GM19452 (cell line): ENCODE data around the gene ATXN7L1.

Source experiments
- ATAC-seq: cut with Tn5 transposase; IDR thresholded peaks from one replicate; pipeline ENCODE4 v1.9.1; 2021; ENCODE audit not compliant: unreplicated experiment

ATXN7L1 gene

DNA sequence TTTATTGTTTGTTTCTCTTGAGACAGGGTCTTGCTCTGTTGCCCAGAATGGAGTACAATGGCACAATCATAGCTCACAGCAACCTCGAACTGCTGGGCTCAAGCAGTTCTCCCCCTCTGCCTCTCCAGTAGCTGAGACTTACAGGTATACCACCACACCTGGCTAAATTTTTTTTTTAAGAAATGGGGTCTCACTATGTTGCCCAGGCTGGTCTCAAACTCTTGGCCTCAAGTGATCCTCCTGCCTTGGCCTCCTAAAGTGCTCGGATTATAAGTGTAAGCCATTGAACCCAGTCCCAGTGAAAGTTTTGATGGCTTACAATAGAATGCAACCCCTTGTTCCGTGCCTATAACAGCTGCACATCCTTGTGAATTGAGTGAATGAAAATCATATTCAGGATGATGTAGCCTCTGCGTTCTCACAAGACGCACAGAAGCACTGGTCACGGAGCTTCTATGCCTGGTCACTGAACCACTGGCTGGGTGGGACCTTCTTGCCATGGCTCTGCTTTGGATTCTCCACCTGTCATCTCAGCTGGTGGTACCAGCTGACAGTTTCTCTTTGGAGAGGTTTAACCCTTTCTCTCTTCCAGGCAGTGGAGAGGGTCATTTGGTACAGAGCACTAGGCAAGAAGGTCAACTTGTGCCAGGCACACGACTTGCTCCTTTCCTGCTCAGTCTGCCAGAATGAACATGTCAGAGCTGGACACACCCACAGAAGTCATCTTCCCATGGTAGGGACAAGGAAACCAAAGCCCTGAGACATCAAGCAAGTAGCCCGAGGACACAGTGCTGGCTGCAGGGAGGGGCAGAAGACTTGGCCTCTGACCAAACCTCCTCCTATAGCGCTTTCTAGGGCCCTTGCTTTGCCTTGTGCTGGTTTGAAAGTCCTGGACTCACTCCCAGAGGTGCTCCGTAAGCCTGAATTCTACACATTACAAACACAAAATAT, 89.6 kb downstream of the ATXN7L1 start:
- ATAC-seq: no peak

DNA sequence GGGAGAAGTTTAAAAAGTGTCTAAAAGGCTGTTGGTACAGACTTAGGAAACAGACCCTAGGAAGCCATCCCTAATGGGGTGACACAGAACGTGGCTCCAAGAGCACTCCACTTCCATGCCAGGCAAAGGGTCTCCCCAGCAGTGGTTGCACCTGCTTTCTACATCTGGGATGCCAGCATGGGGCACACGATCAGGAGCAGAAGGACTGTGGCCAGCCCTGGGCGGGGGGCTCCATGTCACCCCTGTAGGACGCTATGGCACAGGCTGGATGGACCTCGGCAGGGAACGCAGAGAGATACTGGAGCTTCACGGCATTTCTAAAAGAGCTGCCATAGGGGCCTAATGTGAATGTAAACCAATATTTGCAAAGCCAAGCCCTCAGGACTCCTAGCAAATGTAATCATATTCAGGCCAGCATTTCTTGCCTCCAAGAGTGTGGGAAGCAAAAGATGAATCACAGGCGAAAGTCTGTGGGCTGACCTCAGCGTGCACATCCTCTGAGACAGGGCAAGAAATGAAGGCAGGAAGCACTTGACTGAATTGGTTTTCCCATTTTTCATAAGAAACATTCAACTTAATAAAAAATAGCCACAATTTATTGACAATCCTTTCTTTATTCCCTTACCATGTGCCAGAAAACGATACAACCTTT, 93.9 kb downstream of the ATXN7L1 start:
- ATAC-seq: no peak

DNA sequence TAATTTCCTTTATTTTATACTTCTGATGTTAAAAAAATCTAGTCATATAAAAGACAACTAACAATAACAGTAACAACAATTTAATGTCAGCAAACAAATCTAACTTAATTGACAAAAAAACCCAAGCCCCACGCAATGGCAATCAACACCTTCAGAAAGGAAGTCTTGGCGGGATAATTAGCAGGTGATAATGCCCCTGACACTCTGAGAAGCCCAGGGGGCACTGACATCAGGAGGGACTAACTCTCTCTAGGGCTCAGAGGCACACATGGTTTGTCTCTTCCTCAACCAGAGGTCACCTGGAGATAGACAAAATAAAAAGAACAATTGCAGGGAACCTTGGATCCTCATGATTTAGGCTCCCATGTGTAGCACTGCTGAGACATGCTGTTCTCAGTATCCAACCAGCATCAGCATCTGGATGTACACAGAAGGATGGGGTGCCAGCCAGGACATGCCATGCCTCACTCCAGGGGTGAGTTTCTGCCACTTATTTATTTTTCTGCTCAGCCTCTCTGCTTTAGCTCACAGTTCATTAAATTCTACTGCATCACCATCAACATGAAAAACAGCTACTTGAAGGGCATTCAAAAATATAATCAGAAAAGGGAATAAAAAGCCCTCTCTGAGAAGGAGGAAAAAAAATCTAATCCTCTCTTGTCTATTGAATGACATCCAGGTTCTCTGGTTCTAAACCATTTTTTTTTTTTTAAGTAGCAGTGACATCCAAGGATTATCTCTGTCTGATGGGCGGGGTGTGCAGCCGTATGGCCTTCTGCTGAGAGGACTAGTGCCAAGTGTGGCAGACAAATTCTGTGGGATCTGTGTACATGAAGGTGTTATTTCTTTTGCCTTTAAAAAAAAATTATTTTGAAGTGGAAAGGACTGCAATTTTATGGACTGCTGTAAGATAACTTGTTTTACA, 96.3 kb downstream of the ATXN7L1 start:
- ATAC-seq: no peak

DNA sequence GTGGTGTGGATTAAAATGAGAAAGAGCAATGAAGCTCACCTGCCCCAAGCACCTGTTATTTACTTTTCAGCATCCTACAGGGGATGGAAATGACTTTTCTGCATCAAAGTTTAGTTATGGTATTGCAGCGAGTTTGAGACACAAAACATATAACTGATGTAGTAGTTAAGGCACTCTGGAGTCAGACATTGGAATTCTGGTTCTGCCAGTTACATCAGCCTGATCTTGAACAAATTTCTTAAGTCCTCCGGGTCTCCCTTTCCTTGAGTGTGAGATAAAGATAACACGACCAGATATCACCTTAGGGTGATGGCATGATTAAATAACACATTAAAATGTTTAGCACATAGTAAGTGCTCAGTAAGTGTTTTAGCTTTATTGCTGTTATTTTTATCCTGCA, 97.4 kb downstream of the ATXN7L1 start:
- no peak for ATAC-seq

DNA sequence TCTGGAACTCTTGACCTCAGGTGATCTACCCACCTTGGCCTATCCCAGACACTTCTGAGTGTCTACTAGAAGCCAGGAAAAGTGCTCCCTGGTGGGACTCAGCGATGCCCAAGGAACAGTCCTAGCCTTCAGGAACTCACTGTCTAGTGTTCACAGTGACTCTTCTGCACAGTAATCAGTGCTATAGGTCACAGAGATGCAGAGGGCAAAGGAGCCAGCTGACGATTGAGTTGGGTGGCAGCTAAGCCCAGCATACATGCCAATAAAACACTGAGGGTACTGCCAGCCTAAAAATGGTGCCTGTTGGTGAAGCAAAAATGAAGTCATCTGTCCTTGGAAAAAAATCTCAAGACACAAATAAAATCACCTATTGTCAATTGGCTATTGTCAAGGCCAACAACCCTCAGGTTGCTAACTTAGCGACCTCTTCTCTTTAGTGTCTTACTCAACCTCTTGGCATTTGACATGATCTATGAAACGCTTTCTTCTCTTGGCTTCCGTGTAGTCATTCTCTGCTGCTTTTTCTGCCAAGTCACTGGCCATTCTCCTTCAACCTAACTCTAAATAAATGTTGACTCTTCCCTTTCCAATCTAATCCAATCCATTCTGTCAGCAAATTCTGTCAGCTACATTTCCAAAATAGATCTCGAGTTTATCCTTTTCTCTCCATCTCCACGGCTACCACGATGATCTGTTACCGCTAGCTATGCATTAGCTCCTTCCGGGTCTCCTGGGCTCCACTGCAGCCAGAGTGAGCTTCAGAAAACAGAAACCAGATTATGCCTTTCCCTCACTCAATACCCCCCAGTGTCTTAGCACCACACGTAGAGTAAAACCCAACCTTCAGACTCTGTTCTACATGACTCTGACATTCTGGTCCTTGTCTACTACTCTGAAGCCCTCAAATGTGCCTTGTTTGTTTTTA, 99.2 kb downstream of the ATXN7L1 start:
- ATAC-seq: no peak

DNA sequence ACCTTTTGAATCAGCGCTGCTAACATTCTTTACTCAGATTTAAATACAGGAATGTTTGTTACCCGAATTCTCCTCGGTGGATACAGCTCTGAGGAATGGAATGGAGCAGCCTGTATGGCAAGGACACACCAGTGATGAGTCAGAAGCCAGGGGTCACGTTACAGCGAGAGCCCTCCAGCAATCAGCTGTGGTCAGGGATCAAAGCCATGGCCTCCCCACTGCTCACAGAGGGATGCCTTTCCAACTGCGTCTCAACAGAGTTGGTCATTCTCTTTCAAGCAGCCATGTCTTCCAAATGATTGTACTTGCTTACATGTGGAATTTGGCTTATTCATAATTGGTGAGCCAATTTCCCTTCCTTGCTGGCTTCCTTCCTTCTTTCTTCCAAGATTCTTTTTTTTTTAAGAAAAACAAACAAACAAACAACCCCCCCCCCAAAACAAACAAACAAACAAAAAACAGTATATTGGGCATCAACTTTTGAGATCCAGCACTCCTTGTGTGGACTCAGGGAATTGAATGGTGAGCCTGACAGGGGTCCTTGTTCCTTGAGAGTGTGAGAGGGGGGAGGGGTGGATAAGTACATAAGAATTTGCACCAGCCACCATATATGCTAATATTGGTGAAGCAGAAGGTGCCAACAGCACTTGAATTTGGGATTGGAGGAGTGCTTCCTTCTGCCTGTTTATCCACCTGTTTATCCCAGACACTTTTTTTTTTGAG, 100.2 kb downstream of the ATXN7L1 start:
- no peak for ATAC-seq

GRCh38 chr7:105775580-105775979, 100.8 kb downstream of the ATXN7L1 start:
- ATAC-seq: no peak

- ATAC-seq: no peak
These were observed 103.4 kb downstream of the ATXN7L1 start for GRCh38 chr7:105773030-105773460.

DNA sequence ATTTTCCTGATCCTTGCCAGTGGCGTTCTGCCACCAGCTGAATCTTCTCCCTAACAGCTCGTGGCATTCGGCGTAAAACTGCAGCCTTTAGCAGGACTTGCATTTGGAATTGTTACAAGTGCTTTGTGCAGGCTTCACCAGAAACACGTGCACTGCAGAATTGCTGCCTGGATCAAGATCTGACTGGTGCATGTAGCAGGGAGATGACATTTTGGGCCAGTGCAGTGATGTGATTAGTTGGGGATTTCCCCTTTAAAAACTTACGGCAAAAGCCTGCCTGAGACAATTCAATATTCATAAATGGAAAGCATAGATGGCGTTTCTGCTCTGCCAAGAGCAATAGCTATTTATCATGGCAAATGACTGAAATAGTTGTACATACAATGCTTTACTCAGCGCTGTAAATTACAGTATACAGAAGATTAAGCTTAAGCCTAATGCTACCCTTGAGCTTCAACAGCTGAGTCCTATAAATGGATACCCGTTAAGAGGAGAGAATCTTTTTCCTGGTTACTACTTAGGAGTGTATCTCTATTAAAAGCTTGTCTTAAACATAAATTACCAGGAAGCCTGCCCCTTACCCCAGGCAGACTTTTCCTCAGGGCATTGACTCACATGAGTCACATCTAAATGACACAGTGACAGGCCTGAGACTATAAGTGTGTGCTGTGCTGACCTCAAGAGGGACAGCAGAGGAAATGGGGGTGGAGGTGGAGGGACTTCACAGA, 106.3 kb downstream of the ATXN7L1 start:
- no peak for ATAC-seq

DNA sequence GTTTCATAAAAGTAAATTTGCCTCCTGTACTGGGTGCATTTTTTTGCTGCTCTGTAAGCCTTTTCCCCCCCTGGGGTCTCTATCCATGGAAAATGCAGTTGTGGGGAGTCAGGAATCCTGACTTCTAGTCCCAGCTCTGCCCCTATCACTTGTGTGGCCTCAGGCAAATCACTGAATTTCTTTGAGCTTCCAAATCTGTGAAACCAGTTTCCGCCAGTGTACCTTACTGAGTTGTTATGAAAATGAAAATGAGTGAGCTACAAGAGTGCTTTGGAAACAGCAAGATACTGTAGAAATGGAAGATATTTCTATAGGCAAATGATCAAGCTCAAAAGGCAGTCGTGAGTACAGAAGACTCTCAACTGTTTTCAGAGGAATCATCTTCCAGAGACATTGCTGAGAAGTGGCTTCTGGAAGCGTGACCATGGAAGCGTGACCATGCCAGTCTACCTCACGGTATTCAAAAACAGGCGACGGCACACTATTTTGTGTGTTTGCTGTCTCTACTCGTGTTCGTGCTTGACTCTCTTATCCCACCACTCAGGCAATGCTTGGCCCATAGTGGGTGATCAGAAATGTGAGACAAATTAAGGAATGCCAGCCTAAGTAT, 107.4 kb downstream of the ATXN7L1 start:
- ATAC-seq: no peak

DNA sequence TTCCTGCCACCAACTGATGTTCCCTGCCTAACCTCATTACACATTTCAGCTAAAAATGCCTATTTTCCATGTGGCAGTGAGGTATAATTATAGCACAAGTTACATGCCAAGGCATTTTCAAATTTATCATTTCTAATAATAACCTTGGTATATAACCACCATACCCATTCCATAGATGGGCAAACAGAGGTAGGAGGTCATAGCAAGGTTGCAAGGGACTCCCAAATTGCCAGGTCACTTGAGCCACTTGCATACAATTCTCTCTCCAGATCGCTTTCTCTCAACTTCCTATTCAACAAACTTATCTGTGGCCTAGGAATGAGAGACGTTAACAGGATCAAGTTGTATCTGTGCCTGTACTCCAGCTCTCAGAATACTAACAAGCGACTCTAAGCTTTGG, 108.3 kb downstream of the ATXN7L1 start:
- no peak for ATAC-seq

DNA sequence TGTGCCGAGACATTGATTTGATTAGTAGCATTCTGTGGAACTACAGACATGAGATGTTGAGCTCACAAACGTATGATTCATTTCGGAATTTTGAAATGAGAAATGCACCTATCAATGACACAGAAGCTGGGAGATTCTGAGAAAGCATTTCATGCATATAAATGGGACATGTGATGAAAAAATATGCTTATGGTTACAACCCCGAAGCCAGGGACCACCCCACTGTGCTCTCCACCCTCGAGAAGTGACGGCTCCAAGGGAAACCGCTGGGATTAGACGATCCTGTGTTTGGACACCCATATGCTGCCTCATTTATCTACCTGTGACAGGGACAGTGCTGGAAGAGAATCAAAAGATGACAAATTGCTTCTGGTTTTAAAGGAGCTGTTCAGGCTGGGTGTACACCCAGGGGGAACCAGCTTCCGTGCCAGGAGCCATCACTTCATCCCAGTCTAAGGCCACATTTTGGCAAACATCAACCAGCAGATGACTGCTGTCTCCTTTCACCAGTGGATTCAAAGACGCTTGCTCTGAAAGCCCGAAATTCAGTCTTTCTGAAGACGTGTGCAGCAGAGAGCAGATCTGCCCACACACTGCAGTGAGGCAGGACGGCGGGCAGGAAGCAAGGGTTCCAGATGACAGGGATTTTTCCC, 109.9 kb downstream of the ATXN7L1 start:
- no peak for ATAC-seq

DNA sequence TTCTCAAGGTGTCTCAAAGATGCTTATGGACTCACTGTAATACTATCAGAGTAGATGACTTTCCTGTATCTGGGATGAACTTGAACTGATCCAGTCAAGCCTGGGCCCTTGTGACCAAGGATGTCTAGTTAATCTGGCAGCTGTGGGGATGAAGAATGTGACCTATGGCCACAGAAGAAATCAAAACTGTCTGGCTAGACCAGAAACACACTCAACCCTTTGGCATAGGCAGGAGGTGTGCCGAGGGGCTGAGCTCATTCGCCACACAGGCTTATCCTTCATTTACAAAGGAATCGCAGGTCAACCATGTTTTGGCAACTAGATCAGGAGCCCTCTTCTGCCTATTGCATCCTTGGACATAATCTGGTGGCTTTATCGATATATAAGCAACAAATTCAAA, 110.6 kb downstream of the ATXN7L1 start:
- no peak for ATAC-seq

DNA sequence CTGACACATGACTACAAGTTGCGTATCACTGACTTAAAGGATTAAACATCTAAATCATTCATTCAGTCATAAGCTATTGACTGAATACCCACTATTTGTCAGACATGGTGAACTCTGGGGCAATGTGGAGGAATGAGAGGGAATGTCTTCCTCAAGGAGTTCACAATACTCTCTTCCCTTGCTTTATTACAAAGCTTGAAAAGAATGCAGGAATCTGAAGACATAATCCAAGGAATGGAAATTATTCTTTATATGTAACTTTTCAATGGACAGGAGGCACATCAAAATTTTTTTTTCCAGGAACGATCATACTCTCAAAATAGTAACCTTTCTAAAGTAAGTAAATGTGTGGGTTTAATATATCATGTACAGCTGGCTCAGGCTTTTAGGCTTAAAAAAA, 111.9 kb downstream of the ATXN7L1 start:
- ATAC-seq: no peak

DNA sequence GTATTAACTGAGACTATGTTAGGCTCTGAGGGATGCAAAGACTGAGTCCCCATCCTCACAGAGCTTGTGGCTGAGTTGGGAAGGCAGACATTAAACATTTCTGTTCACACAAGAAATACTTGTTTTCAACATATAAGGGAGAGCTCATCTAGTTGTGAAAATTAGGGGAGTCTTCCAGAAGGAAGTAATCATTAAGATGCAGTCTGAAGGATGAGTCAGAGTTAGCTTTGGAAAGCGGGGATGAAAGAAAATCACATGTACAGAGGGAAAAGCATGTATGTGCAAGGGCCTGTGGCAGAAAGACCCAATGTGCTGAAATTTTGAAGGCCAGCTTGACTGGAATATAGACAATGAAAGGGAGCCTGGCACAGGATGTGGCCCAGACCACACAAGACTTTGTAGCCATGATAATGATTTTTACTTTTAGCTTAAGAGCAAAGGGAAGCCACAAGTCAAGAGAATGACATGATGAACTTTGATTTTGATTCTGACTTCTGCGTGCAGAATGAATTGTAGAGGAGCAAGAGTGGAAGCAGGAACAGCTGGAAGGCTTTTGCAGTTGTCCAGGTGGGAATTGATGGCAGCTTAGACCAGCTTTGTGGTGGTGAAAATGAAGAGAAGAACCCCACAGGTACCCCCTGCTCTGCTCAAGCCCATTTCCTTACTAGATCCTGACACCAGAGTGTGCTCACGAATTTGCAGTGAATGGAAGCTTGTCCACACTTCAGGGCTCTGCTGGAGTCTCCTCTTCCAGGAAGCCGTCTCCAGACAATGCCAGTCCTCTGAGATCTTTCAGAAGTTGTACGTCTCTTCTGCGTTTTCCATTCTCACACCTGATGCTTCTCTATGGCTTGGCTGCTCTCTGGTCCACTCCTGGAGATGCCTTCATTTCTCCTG, 115.6 kb downstream of the ATXN7L1 start:
- no peak for ATAC-seq

- no peak for ATAC-seq
These were observed 116.5 kb downstream of the ATXN7L1 start for GRCh38 chr7:105759670-105760550.
